SU-DHL-6 (cell line): ENCODE data around the gene PRKN.

Experiments used
- H2AFZ ChIP-seq: fragments of 200-600 bp; sonication (generic); 2 replicates; pipeline ENCODE4 v1.6.1; 2014; ENCODE audit warnings: low read depth, mild to moderate bottlenecking, moderate library complexity, mixed read lengths, antibody characterized with exemption, low read length; ENCODE audit not compliant: severe bottlenecking
- H3F3A ChIP-seq: fragments of 200-600 bp; shearing (Covaris generic); 2 replicates; pipeline ENCODE4 v1.6.0; 2016; ENCODE audit warnings: antibody characterized with exemption, mild to moderate bottlenecking; ENCODE audit not compliant: insufficient read depth
- H3K27ac ChIP-seq: fragments of 200-600 bp; sonication (generic); 2 replicates; pipeline ENCODE4 v1.5.1; 2016; ENCODE audit warnings: low read depth, mild to moderate bottlenecking, low read length, moderate library complexity, mixed read lengths
- H3K27me3 ChIP-seq: fragments of 200-600 bp; sonication (generic), shearing (Covaris generic); 2 replicates; pipeline ENCODE4 v1.6.0; 2014; ENCODE audit warnings: mild to moderate bottlenecking, low read length
- H3K36me3 ChIP-seq: fragments of 200-600 bp; sonication (generic); 2 replicates; pipeline ENCODE4 v1.6.1; 2014; ENCODE audit warnings: mild to moderate bottlenecking, low read length, mixed read lengths
- H3K4me2 ChIP-seq: fragments of 300-600, 200-600 bp; shearing (Covaris generic), sonication (generic); 2 replicates; pipeline ENCODE4 v1.6.0; 2014; ENCODE audit warnings: low read length, low read depth, mild to moderate bottlenecking; ENCODE audit not compliant: poor library complexity, severe bottlenecking
- H3K4me3 ChIP-seq: fragments of 200-600 bp; sonication (generic); 2 replicates; pipeline ENCODE4 v1.5.1; 2014; ENCODE audit warnings: antibody characterized with exemption, low read length, mild to moderate bottlenecking, mixed read lengths; ENCODE audit not compliant: insufficient read depth, poor library complexity, severe bottlenecking
- H3K79me2 ChIP-seq: fragments of 200-600 bp; sonication (generic); 2 replicates; pipeline ENCODE4 v1.6.1; 2014; ENCODE audit warnings: mild to moderate bottlenecking, low read length, moderate library complexity; ENCODE audit not compliant: insufficient read depth
- H3K9ac ChIP-seq: fragments of 200-600 bp; sonication (generic); 2 replicates; pipeline ENCODE4 v1.7.0; 2014; ENCODE audit warnings: mild to moderate bottlenecking, low read length
- H3K9me2 ChIP-seq: fragments of 200-600 bp; sonication (generic); replicated peaks from 2 replicates; pipeline ENCODE4 v1.6.1; 2014; ENCODE audit warnings: low read length; ENCODE audit not compliant: insufficient read depth
- H3K9me3 ChIP-seq: fragments of 200-600 bp; sonication (generic); 2 replicates; pipeline ENCODE4 v1.6.1; 2014; ENCODE audit warnings: low read length, mixed read lengths; ENCODE audit not compliant: insufficient read depth
- H4K20me1 ChIP-seq: fragments of 200-600 bp; sonication (generic); 2 replicates; pipeline ENCODE4 v1.6.1; 2014; ENCODE audit warnings: low read depth, mild to moderate bottlenecking, antibody characterized with exemption, low read length, moderate library complexity, mixed read lengths
- EZH2phosphoT487 ChIP-seq: fragments of 200-600 bp; sonication (generic), shearing (Covaris generic); conservative IDR thresholded peaks from 2 replicates; pipeline ENCODE4 v1.6.1; 2018; ENCODE audit warnings: mild to moderate bottlenecking, antibody characterized with exemption, low read length, moderate library complexity, mixed read lengths
- TF ChIP-seq, protein P1 (sequence below): fragments of 200-600 bp; sonication (generic); IDR thresholded peaks from one replicate; pipeline ENCODE4 v1.5.1; 2017; ENCODE audit warnings: antibody characterized with exemption, mild to moderate bottlenecking, low read length, moderate library complexity; ENCODE audit not compliant: insufficient read depth, poor library complexity, severe bottlenecking

PRKN gene

DNA sequence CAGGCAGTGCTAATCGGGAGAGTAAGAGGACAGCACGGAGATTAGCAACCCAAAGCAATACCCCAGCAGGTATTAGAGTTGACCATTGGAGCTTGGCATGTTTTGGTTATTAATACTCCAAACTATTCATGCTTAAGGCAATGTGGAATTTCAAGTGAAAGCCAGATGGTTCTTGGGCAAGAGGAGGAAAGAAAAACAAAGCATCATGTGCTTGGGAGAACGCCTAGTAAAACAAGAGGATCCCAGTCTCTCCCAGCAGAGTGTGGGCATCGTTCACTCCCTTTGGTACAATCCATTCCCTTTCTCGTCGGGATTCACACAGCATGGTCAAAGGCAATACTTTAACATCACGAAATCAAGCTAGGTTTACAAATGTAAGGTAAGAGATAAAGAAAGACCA lies 349.8 kb downstream of the PRKN start:
- Histone ChIP-seq H3K4me3 (no peak overlapping the region), H3K27ac (no peak overlapping the region), H3K27me3 (no peaks in the 10 kb centered on the region), H3K9me2 (no peaks in the 10 kb centered on the region), H2AFZ (no peak overlapping the region), H4K20me1 (no peaks in the 10 kb centered on the region), H3K36me3 (no peaks in the 10 kb centered on the region), H3K79me2 (no peaks in the 10 kb centered on the region), H3K9me3 (no peaks in the 10 kb centered on the region), H3F3A (no peaks in the 10 kb centered on the region), H3K9ac (no peak overlapping the region), H3K4me2 (no peak overlapping the region)
- TF ChIP-seq, protein P1, sequence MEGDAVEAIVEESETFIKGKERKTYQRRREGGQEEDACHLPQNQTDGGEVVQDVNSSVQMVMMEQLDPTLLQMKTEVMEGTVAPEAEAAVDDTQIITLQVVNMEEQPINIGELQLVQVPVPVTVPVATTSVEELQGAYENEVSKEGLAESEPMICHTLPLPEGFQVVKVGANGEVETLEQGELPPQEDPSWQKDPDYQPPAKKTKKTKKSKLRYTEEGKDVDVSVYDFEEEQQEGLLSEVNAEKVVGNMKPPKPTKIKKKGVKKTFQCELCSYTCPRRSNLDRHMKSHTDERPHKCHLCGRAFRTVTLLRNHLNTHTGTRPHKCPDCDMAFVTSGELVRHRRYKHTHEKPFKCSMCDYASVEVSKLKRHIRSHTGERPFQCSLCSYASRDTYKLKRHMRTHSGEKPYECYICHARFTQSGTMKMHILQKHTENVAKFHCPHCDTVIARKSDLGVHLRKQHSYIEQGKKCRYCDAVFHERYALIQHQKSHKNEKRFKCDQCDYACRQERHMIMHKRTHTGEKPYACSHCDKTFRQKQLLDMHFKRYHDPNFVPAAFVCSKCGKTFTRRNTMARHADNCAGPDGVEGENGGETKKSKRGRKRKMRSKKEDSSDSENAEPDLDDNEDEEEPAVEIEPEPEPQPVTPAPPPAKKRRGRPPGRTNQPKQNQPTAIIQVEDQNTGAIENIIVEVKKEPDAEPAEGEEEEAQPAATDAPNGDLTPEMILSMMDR: no peak
- TF ChIP-seq EZH2phosphoT487: no peak

DNA sequence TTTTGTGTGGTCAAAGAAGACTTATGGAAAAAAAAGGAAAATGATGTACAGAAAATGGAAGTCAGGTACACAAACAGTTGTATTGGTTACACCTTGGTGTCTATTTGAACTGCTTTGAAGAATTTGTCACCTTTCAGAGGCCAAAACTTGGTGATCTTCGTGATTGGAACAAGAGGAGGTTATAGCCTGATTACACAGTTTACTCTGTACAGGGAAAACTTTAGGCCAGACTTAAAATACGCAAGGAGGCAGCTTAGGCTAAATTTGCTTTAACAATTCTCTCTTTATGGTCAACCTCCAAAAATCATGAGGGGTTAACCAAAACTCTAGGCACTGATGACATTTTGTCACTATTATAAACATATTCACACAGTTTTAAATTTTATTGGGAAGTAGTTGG lies 353.7 kb downstream of the PRKN start:
- Histone ChIP-seq H2AFZ (no peak overlapping the region), H3K27ac (no peak overlapping the region), H3K36me3 (no peaks in the 10 kb centered on the region), H3K4me3 (no peak overlapping the region), H3K9ac (no peak overlapping the region), H3K4me2 (no peak overlapping the region), H3K9me2 (0 out of 2 replicates have a peak, but pooled peaks cover 6% of the 10 kb centered on the region), H3F3A (no peaks in the 10 kb centered on the region), H3K27me3 (no peaks in the 10 kb centered on the region), H4K20me1 (no peaks in the 10 kb centered on the region), H3K9me3 (no peaks in the 10 kb centered on the region), H3K79me2 (no peaks in the 10 kb centered on the region)
- TF ChIP-seq EZH2phosphoT487: no peak
- TF ChIP-seq, protein P1: no peak

DNA sequence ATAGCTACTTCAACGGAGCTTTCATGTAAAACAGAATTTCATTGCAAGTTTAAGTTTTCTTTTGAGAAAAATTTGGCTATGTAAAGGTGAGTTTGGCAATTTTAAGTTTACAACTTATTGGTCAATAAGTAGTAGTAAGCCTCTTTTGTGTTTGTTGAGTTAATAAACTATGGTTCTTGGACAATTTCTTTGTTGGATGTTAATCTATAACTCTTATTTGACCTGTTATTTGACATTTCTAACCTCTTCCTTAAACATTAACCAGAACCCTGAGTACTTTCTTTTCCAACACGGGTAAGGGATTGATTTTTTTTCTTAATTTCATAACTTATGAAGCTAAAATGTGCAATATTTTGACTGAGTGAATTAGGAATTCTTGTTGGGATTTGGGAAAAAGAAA lies 354.4 kb downstream of the PRKN start:
- no peak overlapping the region for H3K4me2 ChIP-seq
- no peaks in the 10 kb centered on the region for H4K20me1 ChIP-seq
- H3K9me3 ChIP-seq: no peaks in the 10 kb centered on the region
- no peaks in the 10 kb centered on the region for H3K36me3 ChIP-seq
- no peak overlapping the region for H3K4me3 ChIP-seq
- no peak overlapping the region for H2AFZ ChIP-seq
- H3K27ac ChIP-seq: no peak overlapping the region
- no peak for TF ChIP-seq EZH2phosphoT487
- TF ChIP-seq, protein P1: no peak
- 0 out of 2 replicates have a peak, but pooled peaks cover 6% of the 10 kb centered on the region for H3K9me2 ChIP-seq
- H3K79me2 ChIP-seq: no peaks in the 10 kb centered on the region
- H3K9ac ChIP-seq: no peak overlapping the region
- H3F3A ChIP-seq: no peaks in the 10 kb centered on the region
- no peaks in the 10 kb centered on the region for H3K27me3 ChIP-seq
